GM13976 (cell line): ENCODE data around the gene MIEF1.

Experiments used
- DNase-seq: peaks from one replicate; pipeline ENCODE4 v3.0.0; 2012; ENCODE audit warnings: low spot score
- CTCF ChIP-seq: IDR thresholded peaks from 2 replicates; pipeline ENCODE4 v1.5.1; 2012; ENCODE audit warnings: borderline replicate concordance, mild to moderate bottlenecking; ENCODE audit not compliant: insufficient read depth; ENCODE audit errors: extremely low read depth, missing control alignments, control extremely low read depth
- in situ Hi-C: fragments of 300-500 bp; cut with MboI; formaldehyde crosslinking; loops from one replicate; pipeline ENCODE4 v1.12.0; 2022; ENCODE audit warnings: low sequenced_read_pairs, mixed read lengths, inconsistent platforms; ENCODE audit not compliant: unreplicated experiment

Gene MIEF1

GRCh38 chr22:39560127-39560526, 58.0 kb downstream of the MIEF1 start:
- no peak for DNase-seq
- TF ChIP-seq CTCF = no peak
- in situ Hi-C loops = no loop called here

- DNase-seq = no peak
- no peak for TF ChIP-seq CTCF
- in situ Hi-C loops = no loop called here
These were observed 60.9 kb downstream of the MIEF1 start for GRCh38 chr22:39562839-39563489.

- no peak for DNase-seq
- in situ Hi-C loops = no loop called here
- TF ChIP-seq CTCF = no peak
These were observed 61.7 kb downstream of the MIEF1 start for GRCh38 chr22:39563571-39564428.

GRCh38 chr22:39565414-39565944, 63.4 kb downstream of the MIEF1 start:
- DNase-seq = no peak
- no peak for TF ChIP-seq CTCF
- in situ Hi-C loops = no loop called here

GRCh38 chr22:39567135-39567946, 65.3 kb downstream of the MIEF1 start:
- no peak for TF ChIP-seq CTCF
- in situ Hi-C loops = no loop called here
- no peak for DNase-seq
